ENCODE results near the gene ROGDI. TPM values are rescaled to one million over a fixed set of nuclear protein-coding genes. Genes with fewer than 3 reads are reported as not detected.

ROGDI gene
- total RNA-seq, 1 donor from 2014 or later = 113 TPM

GRCh38 chr16:4826980-4827379, 24.5 kb upstream of the ROGDI start:
- H3K36me3 Mint-ChIP-seq (ENCODE audit: unreplicated experiment) = peaks cover 8% of the 10 kb centered on the region

GRCh38 chr16:4826526-4826925, 24.1 kb upstream of the ROGDI start:
- TF ChIP-seq CTCF (IDR thresholded peaks at IDR 0.05; ENCODE audit: partially characterized antibody, unreplicated experiment) = no peak
- peaks cover 8% of the 10 kb centered on the region for H3K36me3 Mint-ChIP-seq (ENCODE audit: unreplicated experiment)
- no peaks in the 10 kb centered on the region for H3K27me3 Mint-ChIP-seq (ENCODE audit: unreplicated experiment)
- H3K4me3 Mint-ChIP-seq (ENCODE audit: unreplicated experiment) = no peak overlapping the region
- H3K4me1 Mint-ChIP-seq (ENCODE audit: low read depth, unreplicated experiment) = no peaks in the 10 kb centered on the region
- no peaks in the 10 kb centered on the region for H3K9me3 Mint-ChIP-seq (ENCODE audit: unreplicated experiment)
- no peak for DNase-seq
- no peak overlapping the region for H3K27ac Mint-ChIP-seq (ENCODE audit: unreplicated experiment)

More at GRCh38 chr16:4826980-4827379, 24.5 kb upstream of the ROGDI start:
- Mint-ChIP-seq H3K27me3 (ENCODE audit: unreplicated experiment) (no peaks in the 10 kb centered on the region), H3K4me3 (ENCODE audit: unreplicated experiment) (no peak overlapping the region), H3K27ac (ENCODE audit: unreplicated experiment) (no peak overlapping the region), H3K4me1 (ENCODE audit: low read depth, unreplicated experiment) (no peaks in the 10 kb centered on the region), H3K9me3 (ENCODE audit: unreplicated experiment) (no peaks in the 10 kb centered on the region)
- no peak for DNase-seq
- no peak for TF ChIP-seq CTCF (IDR thresholded peaks at IDR 0.05; ENCODE audit: partially characterized antibody, unreplicated experiment)

GRCh38 chr16:4825196-4825595, 22.8 kb upstream of the ROGDI start:
- Mint-ChIP-seq H3K4me3 (ENCODE audit: unreplicated experiment) (no peak overlapping the region), H3K36me3 (ENCODE audit: unreplicated experiment) (peaks cover 5% of the 10 kb centered on the region), H3K27ac (ENCODE audit: unreplicated experiment) (no peak overlapping the region), H3K9me3 (ENCODE audit: unreplicated experiment) (no peaks in the 10 kb centered on the region), H3K4me1 (ENCODE audit: low read depth, unreplicated experiment) (no peaks in the 10 kb centered on the region), H3K27me3 (ENCODE audit: unreplicated experiment) (no peaks in the 10 kb centered on the region)
- no peak for TF ChIP-seq CTCF (IDR thresholded peaks at IDR 0.05; ENCODE audit: partially characterized antibody, unreplicated experiment)
- no peak for DNase-seq

- no peak for TF ChIP-seq CTCF (IDR thresholded peaks at IDR 0.05; ENCODE audit: partially characterized antibody, unreplicated experiment)
- Mint-ChIP-seq H3K36me3 (ENCODE audit: unreplicated experiment) (peaks cover 5% of the 10 kb centered on the region), H3K27ac (ENCODE audit: unreplicated experiment) (no peak overlapping the region)
Observed at GRCh38 chr16:4820652-4821051, 18.2 kb upstream of the ROGDI start.

GRCh38 chr16:4814542-4815173, 12.2 kb upstream of the ROGDI start:
- Mint-ChIP-seq H3K36me3 (ENCODE audit: unreplicated experiment) (no peaks in the 10 kb centered on the region), H3K27ac (ENCODE audit: unreplicated experiment) (no peak overlapping the region), H3K4me1 (ENCODE audit: low read depth, unreplicated experiment) (no peaks in the 10 kb centered on the region), H3K27me3 (ENCODE audit: unreplicated experiment) (peaks cover 3% of the 10 kb centered on the region), H3K4me3 (ENCODE audit: unreplicated experiment) (no peak overlapping the region), H3K9me3 (ENCODE audit: unreplicated experiment) (peaks cover 4% of the 10 kb centered on the region)
- no peak for TF ChIP-seq CTCF (IDR thresholded peaks at IDR 0.05; ENCODE audit: partially characterized antibody, unreplicated experiment)
- no peak for DNase-seq

More at GRCh38 chr16:4820652-4821051, 18.2 kb upstream of the ROGDI start:
- DNase-seq = no peak
- Mint-ChIP-seq H3K9me3 (ENCODE audit: unreplicated experiment) (peaks cover 2% of the 10 kb centered on the region), H3K4me3 (ENCODE audit: unreplicated experiment) (no peak overlapping the region), H3K4me1 (ENCODE audit: low read depth, unreplicated experiment) (no peaks in the 10 kb centered on the region), H3K27me3 (ENCODE audit: unreplicated experiment) (peaks cover 3% of the 10 kb centered on the region)
